ENCODE results near the gene RNF39. TPM values are rescaled to one million over a fixed set of nuclear protein-coding genes. Genes with fewer than 3 reads are reported as not detected.

Gene RNF39
- total and polyA plus RNA-seq, 2 of the 4 experiments (the other 2 are of a cell fraction), result not detected

GRCh38 chr6:30113003-30113759, 37.6 kb upstream of the RNF39 start, which contains the start of gene TRIM31:
Gene TRIM31 (minus strand): TSS chr6:30113090. CDS start chr6:30112805, 285 bp downstream.
- WGBS, 2 experiments (ENCODE audit: extremely low coverage in 2 of 2, insufficient read length in 1 of 2), result 67 to 100% methylated on average over 1 of the region's 3 CpGs
- intact Hi-C loops (cut with micrococcal nuclease) (no loop called here), dilution Hi-C loops (cut with HindIII; ENCODE audit: low sequenced_read_pairs, unreplicated experiment) (no loop called here), in situ Hi-C loops (cut with MboI; ENCODE audit: low sequenced_read_pairs) (no loop called here)
- ChIA-PET POLR2A (ENCODE audit: unreplicated experiment) (no interaction called here), CTCF (no interaction called here)
- no peaks in the 10 kb centered on the region for H3K36me3 ChIP-seq (ENCODE audit: control insufficient read depth, insufficient read depth, low read length)
- BruUV-seq (replicated peaks), result no TSS peak
- no peak within 1 kb of the TSS for H3K9ac ChIP-seq (ENCODE audit: low read depth, low read length)
- no peak within 1 kb of the TSS for H3K4me2 ChIP-seq (ENCODE audit: low read depth, low read length)
- H2BK15ac ChIP-seq (ENCODE audit: low read depth, low read length), result no peak within 1 kb of the TSS
- no peak within 1 kb of the TSS for H3K4me3 ChIP-seq (ENCODE audit: insufficient read depth, low read depth, low read length)
- H3K4ac ChIP-seq (ENCODE audit: low read depth, low read length), result no peak within 1 kb of the TSS
- TF ChIP-seq POLR2A (IDR thresholded peaks at IDR 0.05; ENCODE audit: low read depth, low read length), result no peak
- no peak for TF ChIP-seq FOS (IDR thresholded peaks at IDR 0.05; ENCODE audit: low read depth, low read length)
- TF ChIP-seq NFE2L2 (IDR thresholded peaks at IDR 0.05; ENCODE audit: low read depth, low read length), result no peak
- no peak for TF ChIP-seq CTCF (conservative IDR thresholded peaks at IDR 0.05; ENCODE audit: low read depth, low read length)
- TF ChIP-seq CHD1 (IDR thresholded peaks at IDR 0.05; ENCODE audit: low read depth, low read length), result no peak
- no peak for TF ChIP-seq RAD21 (IDR thresholded peaks at IDR 0.05; ENCODE audit: low read length)
- no peak for TF ChIP-seq CEBPB (IDR thresholded peaks at IDR 0.05; ENCODE audit: low read depth, low read length)
- no peak for TF ChIP-seq MXI1 (IDR thresholded peaks at IDR 0.05; ENCODE audit: borderline replicate concordance, low read depth, low read length)
- no peak within 1 kb of the TSS for H2AK5ac ChIP-seq (ENCODE audit: low read depth, low read length)
- no peak within 1 kb of the TSS for H4K5ac ChIP-seq (ENCODE audit: low read depth, low read length)
- H3K4me1 ChIP-seq (ENCODE audit: control insufficient read depth, insufficient read depth, low read length), result no peaks in the 10 kb centered on the region
- no peak within 1 kb of the TSS for H2BK20ac ChIP-seq (ENCODE audit: low read depth, low read length)
- no peak within 1 kb of the TSS for H3K23ac ChIP-seq (ENCODE audit: low read depth, low read length)
- H4K20me1 ChIP-seq (ENCODE audit: insufficient read depth, low read length), result no peaks in the 10 kb centered on the region
- H2BK5ac ChIP-seq (ENCODE audit: low read depth, low read length, poor library complexity, severe bottlenecking), result no peak within 1 kb of the TSS
- DNase-seq, result no peak
- H3K18ac ChIP-seq (ENCODE audit: low read depth, low read length), result no peak within 1 kb of the TSS
- no peak within 1 kb of the TSS for H2AK9ac ChIP-seq (replicated peaks; ENCODE audit: low read depth, low read length, poor library complexity)
- H2AFZ ChIP-seq (replicated peaks; ENCODE audit: low read length, poor library complexity), result no peak within 1 kb of the TSS
- H4K8ac ChIP-seq (ENCODE audit: low read depth in 2 of 2, low read length in 2 of 2), result no peak within 1 kb of the TSS
- H3K27ac ChIP-seq (ENCODE audit: insufficient read depth, low read length), result no peak within 1 kb of the TSS
- no peak within 1 kb of the TSS for H4K91ac ChIP-seq (ENCODE audit: insufficient read depth, low read depth, low read length)
- H3K27me3 ChIP-seq (ENCODE audit: control insufficient read depth, insufficient read depth, low read length), result peaks cover 46% of the 10 kb centered on the region
- H3K56ac ChIP-seq (ENCODE audit: extremely low read depth, insufficient read depth, low read length), result no peak within 1 kb of the TSS
- ATAC-seq (ENCODE audit: low read depth), result no peak
- no peaks in the 10 kb centered on the region for H3K9me1 ChIP-seq (ENCODE audit: insufficient read depth, low read length)
- H3K9me3 ChIP-seq (ENCODE audit: control insufficient read depth, insufficient read depth, low read length), result peaks cover 2% of the 10 kb centered on the region; the same call in 1 of the 2 replicates
- H2BK120ac ChIP-seq (ENCODE audit: low read depth, low read length), result no peak within 1 kb of the TSS
- H3K79me1 ChIP-seq (ENCODE audit: low read depth in 1 of 2, low read length in 2 of 2), result no peaks in the 10 kb centered on the region
- no peak within 1 kb of the TSS for H3K14ac ChIP-seq (replicated peaks; ENCODE audit: low read depth, low read length)
